Measurements from ENCODE around the gene SLC26A11. TPM values are rescaled to one million over a fixed set of nuclear protein-coding genes. Genes with fewer than 3 reads are reported as not detected.

SLC26A11 gene
- total and polyA plus RNA-seq, 2 of the 13 experiments (the other 11 are each of a cell fraction or from before 2014, with no cell fraction given): 8.7 to 13.2 TPM

- TF ChIP-seq ZBTB4 (CRISPR knock-in tag; IDR thresholded peaks at IDR 0.05; ENCODE audit: borderline replicate concordance): no peak
- TF ChIP-seq GABPB1 (CRISPR knock-in tag; IDR thresholded peaks at IDR 0.05): peak; percentile 61
- TF ChIP-seq ELF1 (CRISPR knock-in tag; IDR thresholded peaks at IDR 0.05): no peak; the same call in 1 of the 2 replicates
- TF ChIP-seq MIER3 (CRISPR knock-in tag; IDR thresholded peaks at IDR 0.05; ENCODE audit: borderline replicate concordance): no peak
- TF ChIP-seq KMT2A (CRISPR knock-in tag; IDR thresholded peaks at IDR 0.05): peak; percentile 69
- no peak for TF ChIP-seq ZNF850 (CRISPR knock-in tag; conservative IDR thresholded peaks at IDR 0.05)
- no peak for TF ChIP-seq CEBPB (IDR thresholded peaks at IDR 0.05; ENCODE audit: borderline replicate concordance, low read depth, low read length)
- peak; percentile 39; the same call in 1 of the 2 replicates for TF ChIP-seq SNAPC4 (CRISPR knock-in tag; IDR thresholded peaks at IDR 0.05)
- TF ChIP-seq BRF2 (CRISPR knock-in tag; IDR thresholded peaks at IDR 0.05): peak; percentile 46; the same call in 1 of the 2 replicates
- no peak for TF ChIP-seq ZSCAN12 (CRISPR knock-in tag; IDR thresholded peaks at IDR 0.05)
- no peak; the same call in 1 of the 2 replicates for TF ChIP-seq CERS6 (CRISPR knock-in tag; IDR thresholded peaks at IDR 0.05)
- no peak for TF ChIP-seq MAFG (CRISPR knock-in tag; IDR thresholded peaks at IDR 0.05)
- TF ChIP-seq MAX (IDR thresholded peaks at IDR 0.05): peak; percentile 73
Measured at GRCh38 chr17:80263253-80264204, 43.3 kb downstream of the SLC26A11 start (continued).

Data from HepG2 (cell line).